ENCODE measurements around the gene EHD3. TPM values are rescaled to one million over a fixed set of nuclear protein-coding genes. Genes with fewer than 3 reads are reported as not detected.

The EHD3 gene
- total RNA-seq, 1 donor from 2014 or later, result 13.2 TPM

- no peak for TF ChIP-seq CTCF (IDR thresholded peaks at IDR 0.05; ENCODE audit: unreplicated experiment)
- H3K4me3 Mint-ChIP-seq, result no peak overlapping the region
- peak overlapping the region; percentile 28 for H3K27ac Mint-ChIP-seq
- H3K27me3 Mint-ChIP-seq (ENCODE audit: low read depth), result no peaks in the 10 kb centered on the region
- no peaks in the 10 kb centered on the region for H3K9me3 Mint-ChIP-seq
- H3K4me1 Mint-ChIP-seq, result peaks cover 12% of the 10 kb centered on the region
- no peak for DNase-seq (ENCODE audit: low spot score in 2 of 2, unreplicated experiment in 2 of 2)
- H3K36me3 Mint-ChIP-seq, result peaks cover 11% of the 10 kb centered on the region
Observed at GRCh38 chr2:31253356-31254131, 19.6 kb downstream of the EHD3 start.

- Mint-ChIP-seq H3K4me3 (no peak overlapping the region), H3K4me1 (peaks cover 12% of the 10 kb centered on the region), H3K36me3 (peaks cover 8% of the 10 kb centered on the region), H3K27ac (no peak overlapping the region), H3K9me3 (no peaks in the 10 kb centered on the region), H3K27me3 (ENCODE audit: low read depth) (no peaks in the 10 kb centered on the region)
- TF ChIP-seq CTCF (IDR thresholded peaks at IDR 0.05; ENCODE audit: unreplicated experiment), result no peak
- no peak for DNase-seq (ENCODE audit: low spot score in 2 of 2, unreplicated experiment in 2 of 2)
Observed at GRCh38 chr2:31254237-31255203, 20.6 kb downstream of the EHD3 start.

- Mint-ChIP-seq H3K9me3 (no peaks in the 10 kb centered on the region), H3K4me1 (peaks cover 12% of the 10 kb centered on the region), H3K27ac (no peak overlapping the region)
Observed at GRCh38 chr2:31255911-31256571, 22.1 kb downstream of the EHD3 start.

GRCh38 chr2:31256611-31257382, 22.8 kb downstream of the EHD3 start:
- TF ChIP-seq CTCF (IDR thresholded peaks at IDR 0.05; ENCODE audit: unreplicated experiment), result no peak
- H3K27me3 Mint-ChIP-seq (ENCODE audit: low read depth), result no peaks in the 10 kb centered on the region
- no peak overlapping the region for H3K27ac Mint-ChIP-seq
- no peak for DNase-seq (ENCODE audit: low spot score in 2 of 2, unreplicated experiment in 2 of 2)
- H3K4me3 Mint-ChIP-seq, result no peak overlapping the region
- peaks cover 13% of the 10 kb centered on the region for H3K36me3 Mint-ChIP-seq
- H3K4me1 Mint-ChIP-seq, result peaks cover 12% of the 10 kb centered on the region
- H3K9me3 Mint-ChIP-seq, result no peaks in the 10 kb centered on the region

More at GRCh38 chr2:31255911-31256571, 22.1 kb downstream of the EHD3 start:
- no peak overlapping the region for H3K4me3 Mint-ChIP-seq
- DNase-seq (ENCODE audit: low spot score in 2 of 2, unreplicated experiment in 2 of 2), result no peak
- H3K36me3 Mint-ChIP-seq, result peaks cover 9% of the 10 kb centered on the region
- TF ChIP-seq CTCF (IDR thresholded peaks at IDR 0.05; ENCODE audit: unreplicated experiment), result no peak
- H3K27me3 Mint-ChIP-seq (ENCODE audit: low read depth), result no peaks in the 10 kb centered on the region

GRCh38 chr2:31258351-31258750, 24.4 kb downstream of the EHD3 start:
- DNase-seq (ENCODE audit: low spot score in 2 of 2, unreplicated experiment in 2 of 2), result no peak
- Mint-ChIP-seq H3K27ac (no peak overlapping the region), H3K36me3 (peaks cover 21% of the 10 kb centered on the region), H3K27me3 (ENCODE audit: low read depth) (no peaks in the 10 kb centered on the region), H3K9me3 (no peaks in the 10 kb centered on the region), H3K4me3 (no peak overlapping the region), H3K4me1 (peaks cover 3% of the 10 kb centered on the region)
- no peak for TF ChIP-seq CTCF (IDR thresholded peaks at IDR 0.05; ENCODE audit: unreplicated experiment)
